Endodermal cell (in vitro differentiated cells): ENCODE results near the gene CMIP. TPM values are rescaled to one million over a fixed set of nuclear protein-coding genes. Genes with fewer than 3 reads are reported as not detected.

Experiments
- DNase-seq: peaks from one replicate; pipeline ENCODE4 v3.0.0-alpha.2; 2017
- H3K27ac ChIP-seq: 2 replicates; pipeline ENCODE4 v1.5.1; 2013; ENCODE audit warnings: mild to moderate bottlenecking, low read depth, low read length, moderate library complexity
- H3K27me3 ChIP-seq: 2 replicates; pipeline ENCODE4 v1.6.1; 2013; ENCODE audit warnings: mild to moderate bottlenecking, low read length, moderate library complexity; ENCODE audit not compliant: insufficient read depth, control insufficient read depth, poor library complexity, severe bottlenecking
- H3K36me3 ChIP-seq: 2 replicates; pipeline ENCODE4 v1.7.0; 2013; ENCODE audit warnings: mild to moderate bottlenecking, low read length, moderate library complexity; ENCODE audit not compliant: control insufficient read depth, insufficient read depth
- H3K4me1 ChIP-seq: one replicate; pipeline ENCODE4 v1.7.0; 2013; ENCODE audit warnings: low read length; ENCODE audit not compliant: control insufficient read depth, insufficient read depth
- H3K4me3 ChIP-seq: 2 replicates; pipeline ENCODE4 v1.5.1; 2013; ENCODE audit warnings: mild to moderate bottlenecking, low read length, moderate library complexity
- H3K9ac ChIP-seq: 2 replicates; pipeline ENCODE4 v1.6.1; 2013; ENCODE audit warnings: mild to moderate bottlenecking, low read length, moderate library complexity; ENCODE audit not compliant: poor library complexity, severe bottlenecking; ENCODE audit errors: extremely low read depth
- H3K9me3 ChIP-seq: 2 replicates; pipeline ENCODE4 v1.6.1; 2013; ENCODE audit warnings: mild to moderate bottlenecking, low read length, moderate library complexity; ENCODE audit not compliant: control insufficient read depth
- H3K27ac Mint-ChIP-seq: 2 replicates; pipeline ENCODE4 v1.8.0; 2020; ENCODE audit warnings: mixed read lengths
- H3K27me3 Mint-ChIP-seq: 2 replicates; pipeline ENCODE4 v1.8.0; 2021; ENCODE audit warnings: mild to moderate bottlenecking, mixed read lengths; ENCODE audit not compliant: insufficient read depth
- H3K36me3 Mint-ChIP-seq: 2 replicates; pipeline ENCODE4 v1.8.0; 2020; ENCODE audit warnings: low read depth, mixed read lengths
- H3K4me1 Mint-ChIP-seq: 2 replicates; pipeline ENCODE4 v1.8.0; 2020; ENCODE audit warnings: mixed read lengths
- H3K4me3 Mint-ChIP-seq: 2 replicates; pipeline ENCODE4 v1.8.0; 2020; ENCODE audit warnings: mild to moderate bottlenecking, moderate library complexity, mixed read lengths
- H3K9me3 Mint-ChIP-seq: 2 replicates; pipeline ENCODE4 v1.8.0; 2020; ENCODE audit warnings: mild to moderate bottlenecking, mixed read lengths
- CTCF ChIP-seq: fragments of 200-600 bp; sonication (generic); conservative IDR thresholded peaks from 2 replicates; pipeline ENCODE4 v1.5.0; 2021; ENCODE audit warnings: antibody characterized with exemption, mild to moderate bottlenecking
- WGBS, 2 experiments: methylation state at CpG; one replicate each; pipeline versions ENCODE4 v1.1.5 to v1.1.7; 2013; ENCODE audit warnings: missing lambda C conversion rate in 2 of 2, mixed read lengths in 1 of 2; ENCODE audit not compliant: insufficient coverage in 1 of 2, insufficient read length in 1 of 2; 5-methylcytosine and 5-hydroxymethylcytosine counted together
- total RNA-seq, 2 donors: library from RNA; stranded (reverse); fragmentation: NEBNext Ultra II Directional in 1 of 2; extraction: Animal tissue kit (Norgen Biotek cat#: 25700) in 1 of 2; gene quantifications; 2 replicates in 1 of 2; 3 replicates in 1 of 2; pipeline ENCODE4 v1.2.1, GENCODE V29; 2021

Gene CMIP
- total RNA-seq, 2 donors from 2014 or later: 64.0 to 64.7 TPM

DNA sequence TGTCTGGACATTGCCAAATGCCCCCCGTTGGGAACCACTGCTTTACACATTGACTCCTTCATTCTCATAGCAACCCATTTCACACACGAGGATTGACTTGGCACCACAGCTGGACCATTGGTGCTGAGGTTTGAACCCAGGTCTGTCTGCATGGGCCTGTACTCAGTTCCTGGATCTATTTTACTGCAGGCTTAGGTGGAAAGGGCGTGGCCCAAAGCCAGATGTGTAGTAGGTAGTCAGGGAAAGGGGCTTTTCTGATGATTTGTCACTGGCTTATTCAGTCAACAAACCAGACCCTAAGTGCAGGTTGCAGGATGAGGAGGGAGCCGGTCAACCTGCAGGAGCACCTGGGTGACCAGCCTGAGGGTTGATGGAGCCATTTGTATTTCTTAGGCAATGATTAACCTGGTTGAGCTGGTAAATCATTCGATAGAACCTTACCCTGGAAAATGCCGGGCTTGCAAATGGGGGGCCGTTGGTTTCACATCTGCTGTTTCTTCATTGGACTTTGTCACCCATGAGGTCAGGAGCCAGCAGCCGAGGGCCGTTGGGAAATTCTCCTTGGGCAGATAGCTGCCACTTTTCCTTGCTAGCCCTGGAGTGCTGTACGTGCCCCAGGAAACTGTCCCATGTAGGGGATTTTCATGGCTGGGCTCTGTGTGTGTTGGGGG is 104.4 kb downstream of the CMIP start:
- 94 to 95% methylated on average over 7 to 10 of the region's 10 CpGs for WGBS, 2 experiments
- no peaks in the 10 kb centered on the region for H3K36me3 Mint-ChIP-seq
- H3K9me3 Mint-ChIP-seq: no peaks in the 10 kb centered on the region
- H3K27me3 Mint-ChIP-seq: no peaks in the 10 kb centered on the region
- H3K9me3 ChIP-seq: no peaks in the 10 kb centered on the region
- no peaks in the 10 kb centered on the region for H3K27me3 ChIP-seq
- H3K4me1 ChIP-seq: no peaks in the 10 kb centered on the region
- no peak overlapping the region for H3K27ac ChIP-seq
- peaks cover 31% of the 10 kb centered on the region for H3K4me1 Mint-ChIP-seq
- H3K9ac ChIP-seq: no peak overlapping the region
- no peak overlapping the region for H3K4me3 ChIP-seq
- no peak for DNase-seq
- TF ChIP-seq CTCF: no peak
- no peak overlapping the region for H3K27ac Mint-ChIP-seq
- H3K36me3 ChIP-seq: no peaks in the 10 kb centered on the region
- H3K4me3 Mint-ChIP-seq: no peak overlapping the region

GRCh38 chr16:81549547-81550431 is 105.2 kb downstream of the CMIP start:
- Histone ChIP-seq H3K36me3 (no peaks in the 10 kb centered on the region), H3K4me1 (no peaks in the 10 kb centered on the region), H3K27ac (no peak overlapping the region), H3K9me3 (no peaks in the 10 kb centered on the region), H3K4me3 (no peak overlapping the region), H3K9ac (no peak overlapping the region), H3K27me3 (no peaks in the 10 kb centered on the region)
- no peak for DNase-seq
- 95 to 96% methylated on average over 15 to 19 of the region's 19 CpGs for WGBS, 2 experiments
- no peak for TF ChIP-seq CTCF
- no peaks in the 10 kb centered on the region for H3K36me3 Mint-ChIP-seq
- H3K27ac Mint-ChIP-seq: no peak overlapping the region
- no peaks in the 10 kb centered on the region for H3K9me3 Mint-ChIP-seq
- peaks cover 30% of the 10 kb centered on the region for H3K4me1 Mint-ChIP-seq
- H3K4me3 Mint-ChIP-seq: no peak overlapping the region
- no peaks in the 10 kb centered on the region for H3K27me3 Mint-ChIP-seq

GRCh38 chr16:81550432-81550808 is 105.8 kb downstream of the CMIP start:
- Histone ChIP-seq H3K9ac (no peak overlapping the region), H3K27me3 (no peaks in the 10 kb centered on the region), H3K36me3 (no peaks in the 10 kb centered on the region), H3K4me3 (no peak overlapping the region), H3K27ac (no peak overlapping the region), H3K9me3 (no peaks in the 10 kb centered on the region), H3K4me1 (no peaks in the 10 kb centered on the region)
- Mint-ChIP-seq H3K36me3 (no peaks in the 10 kb centered on the region), H3K4me1 (peaks cover 27% of the 10 kb centered on the region), H3K27ac (no peak overlapping the region), H3K9me3 (no peaks in the 10 kb centered on the region), H3K4me3 (no peak overlapping the region), H3K27me3 (no peaks in the 10 kb centered on the region)
- WGBS, 2 experiments: 95 to 100% methylated on average over 2 of the region's 2 CpGs
- TF ChIP-seq CTCF: no peak
- no peak for DNase-seq
